Heart left ventricle (tissue), 16 donors: ENCODE measurements around the gene QDPR. TPM values are rescaled to one million over a fixed set of nuclear protein-coding genes. Genes with fewer than 3 reads are reported as not detected.

Experiments
- ATAC-seq, 4 donors: fragments of 200-7000 bp; cut with Tn5 transposase; one replicate each; pipeline ENCODE4 v1.9.1; 2020 to 2022; ENCODE audit warnings: moderate library complexity in 4 of 4, mild to moderate bottlenecking in 3 of 4, moderate number of reproducible peaks in 1 of 4
- DNase-seq, 5 donors: peaks; one replicate each; pipeline ENCODE4 v3.0.0-alpha.2; 2020
- H3K27ac ChIP-seq, 12 donors: fragments of 200-600 bp; sonication (generic) in 4 of 12; one replicate each; pipeline versions ENCODE4 v1.5.0 to v1.8.0; 2016 to 2022; ENCODE audit warnings: mild to moderate bottlenecking in 2 of 12
- H3K27me3 ChIP-seq, 9 donors: fragments of 200-600 bp; sonication (generic) in 2 of 9; one replicate each; pipeline versions ENCODE4 v1.5.1 to v1.8.0; 2016 to 2022; ENCODE audit warnings: mild to moderate bottlenecking in 3 of 9
- H3K36me3 ChIP-seq, 9 donors: fragments of 200-600 bp; sonication (generic) in 2 of 9; one replicate each; pipeline versions ENCODE4 v1.5.0 to v1.8.0; 2018 to 2022; ENCODE audit warnings: mild to moderate bottlenecking in 2 of 9
- H3K4me1 ChIP-seq, 12 donors: fragments of 200-600 bp; sonication (generic) in 4 of 12; one replicate each; pipeline versions ENCODE4 v1.5.0 to v1.8.0; 2016 to 2022; ENCODE audit warnings: mild to moderate bottlenecking in 3 of 12
- H3K4me3 ChIP-seq, 12 donors: fragments of 200-600 bp; sonication (generic) in 4 of 12; one replicate each; pipeline versions ENCODE4 v1.5.0 to v1.8.0; 2017 to 2022; ENCODE audit warnings: mild to moderate bottlenecking in 9 of 12, moderate library complexity in 4 of 12
- H3K9me3 ChIP-seq, 12 donors: fragments of 200-600 bp; sonication (generic) in 4 of 12; one replicate each; pipeline versions ENCODE4 v1.5.0 to v1.8.0; 2016 to 2022; ENCODE audit warnings: mild to moderate bottlenecking in 1 of 12
- CTCF ChIP-seq, 12 donors: fragments of 200-600 bp; sonication (generic) in 4 of 12; IDR thresholded peaks; one replicate each; pipeline versions ENCODE4 v1.5.0 to v1.8.0; 2018 to 2022; ENCODE audit warnings: antibody characterized with exemption in 12 of 12, mild to moderate bottlenecking in 5 of 12
- POLR2A ChIP-seq, 2 donors: fragments of 450-650 bp; IDR thresholded peaks; one replicate each; pipeline ENCODE4 v1.6.1; 2017; ENCODE audit warnings: antibody characterized with exemption in 2 of 2, mild to moderate bottlenecking in 2 of 2, moderate library complexity in 2 of 2
- WGBS, 4 donors: extraction: QIAGEN DNeasy Blood & Tissue Kit in 2 of 4; methylation state at CpG; one replicate each; pipeline versions ENCODE4 v1.1.5 to v1.1.7; 2013 to 2018; 5-methylcytosine and 5-hydroxymethylcytosine counted together
- intact Hi-C, 10 donors: fragments of 100-400 bp; cut with DNase I; formaldehyde crosslinking; loops; one replicate each; pipeline versions ENCODE4 v1.11.1 to v1.14.2; 2022
- polyA plus RNA-seq, 2 donors: library from polyadenylated mRNA; stranded (reverse); fragments of 200-250 nt; gene quantifications; one replicate each; pipeline ENCODE4 v1.2.3, GENCODE V29; 2013
- total RNA-seq, 9 donors: library from RNA; depleted of rRNA in 2 of 9; stranded (reverse); fragments of >200 nt in 2 of 9; fragmentation: NEBNext Ultra II Directional in 3 of 9; extraction: Animal tissue kit (Norgen Biotek cat#: 25700) in 3 of 9; gene quantifications; one replicate each; pipeline versions ENCODE4 v1.1.0 to v1.2.4, GENCODE V29; 2016 to 2023
- donor health status: ischemic (EF 13 %, LVEDD 7.1; RV severe dilation, severe dysfunction).
- donor health status: healthy with polysubstance abuse.
- donor health status: DM: no; HTN: yes; CAD: no.
- donor health status: DM: no; HTN: no; CAD: no.
- donor health status: ischemic (EF 25% LVEDD 6.9; RV normal size, moderate dysfunction).
- donor health status: ischemic (EF 25% LVEDD 5.7; RV mildly dilated, moderate dysfunction).
- donor health status: healthy.
- donor health status: DM: yes; HTN: yes; CAD: no.
- donor health status: ischemic (EF 35%, LVEDD 5.7; RV mildly dilated, moderate dysfunction).
- donor health status: nonischemic (EF 11% LVEDD 7.7; RV severe dilation, severe dysfunction).
- donor health status: DM: yes; HTN: yes; CAD: no.
- donor health status: PGD.
- donor health status: ischemic (EF 29% LVEDD 5.4; RV normal size, mild dysfunction).
- donor health status: nonischemic (EF 23%, LVEDD 6.1; RV moderate dilation, normal function).

QDPR gene
- total and polyA plus RNA-seq, 11 donors: 22.7 to 66.2 (median 42.5) TPM

- 83 to 95% (median 84%) methylated on average over 3 of the region's 3 CpGs for WGBS, 4 donors
- TF ChIP-seq POLR2A (IDR thresholded peaks at IDR 0.05) (no peak), CTCF (IDR thresholded peaks at IDR 0.05) (no peak)
- H3K36me3 ChIP-seq: peaks cover 0 to 85% (median 58%) of the 10 kb centered on the region in 9 donors
- DNase-seq (no peak), ATAC-seq (no peak)
- intact Hi-C loops: no loop called here
- no peaks in the 10 kb centered on the region for H3K9me3 ChIP-seq
- no peaks in the 10 kb centered on the region for H3K27me3 ChIP-seq
- H3K4me1 ChIP-seq: peaks cover 0 to 28% (median 2%) of the 10 kb centered on the region in 12 donors
- no peak overlapping the region for H3K27ac ChIP-seq
- H3K4me3 ChIP-seq: no peak overlapping the region
These were observed 20.7 kb downstream of the QDPR start for GRCh38 chr4:17491196-17491595.

GRCh38 chr4:17490575-17491059, 21.3 kb downstream of the QDPR start:
- WGBS, 4 donors: 63 to 73% (median 69%) methylated on average over 6 of the region's 6 CpGs
- ATAC-seq: no peak
- H3K27ac ChIP-seq: no peak overlapping the region
- no peaks in the 10 kb centered on the region for H3K27me3 ChIP-seq
- H3K4me3 ChIP-seq: no peak overlapping the region
- intact Hi-C loops: no loop called here
- H3K4me1 ChIP-seq: peaks cover 0 to 28% (median 2%) of the 10 kb centered on the region in 12 donors
- no peak for DNase-seq
- no peak for TF ChIP-seq CTCF (IDR thresholded peaks at IDR 0.05)
- TF ChIP-seq POLR2A (IDR thresholded peaks at IDR 0.05): no peak
- H3K9me3 ChIP-seq: no peaks in the 10 kb centered on the region
- H3K36me3 ChIP-seq: peaks cover 0 to 86% (median 60%) of the 10 kb centered on the region in 9 donors

GRCh38 chr4:17489721-17490120, 22.2 kb downstream of the QDPR start:
- no peak overlapping the region for H3K27ac ChIP-seq
- ATAC-seq (no peak), DNase-seq (no peak)
- intact Hi-C loops: no loop called here
- peaks cover 0 to 24% (median 2%) of the 10 kb centered on the region in 12 donors for H3K4me1 ChIP-seq
- H3K27me3 ChIP-seq: no peaks in the 10 kb centered on the region
- H3K9me3 ChIP-seq: no peaks in the 10 kb centered on the region
- no peak for TF ChIP-seq CTCF (IDR thresholded peaks at IDR 0.05)
- H3K36me3 ChIP-seq: peaks cover 0 to 86% (median 58%) of the 10 kb centered on the region in 9 donors
- no peak overlapping the region for H3K4me3 ChIP-seq
- 86 to 90% (median 89%) methylated on average over 8 of the region's 8 CpGs for WGBS, 4 donors

GRCh38 chr4:17489123-17489522, 22.8 kb downstream of the QDPR start:
- Histone ChIP-seq H3K36me3 (peaks cover 0 to 89% (median 59%) of the 10 kb centered on the region in 9 donors), H3K9me3 (no peaks in the 10 kb centered on the region), H3K27me3 (no peaks in the 10 kb centered on the region), H3K4me3 (no peak overlapping the region), H3K4me1 (peaks cover 0 to 18% (median 1%) of the 10 kb centered on the region in 12 donors), H3K27ac (no peak overlapping the region)
- intact Hi-C loops: no loop called here
- no peak for TF ChIP-seq POLR2A (IDR thresholded peaks at IDR 0.05)
- DNase-seq (no peak), ATAC-seq (no peak)
- WGBS, 4 donors: 82 to 85% (median 85%) methylated on average over 5 of the region's 5 CpGs

- WGBS, 4 donors: 86 to 94% (median 92%) methylated on average over 2 of the region's 2 CpGs
- intact Hi-C loops: no loop called here
- H3K4me3 ChIP-seq: no peak overlapping the region
- no peaks in the 10 kb centered on the region for H3K27me3 ChIP-seq
- no peak for TF ChIP-seq CTCF (IDR thresholded peaks at IDR 0.05)
- TF ChIP-seq POLR2A (IDR thresholded peaks at IDR 0.05): no peak
- H3K27ac ChIP-seq: no peak overlapping the region
- H3K9me3 ChIP-seq: peaks cover 0 to 29% (median 4%) of the 10 kb centered on the region in 12 donors
- no peak for ATAC-seq
- peaks cover 0 to 4% (median 0%) of the 10 kb centered on the region in 12 donors for H3K4me1 ChIP-seq
- H3K36me3 ChIP-seq: peaks cover 0 to 53% (median 34%) of the 10 kb centered on the region in 9 donors
- no peak for DNase-seq
These were observed 29.2 kb downstream of the QDPR start for GRCh38 chr4:17482716-17483115.
